SH-SY5Y (cell line): ENCODE data around the gene LYSMD4.

Source experiments
- GATA2 ChIP-seq: IDR thresholded peaks from 2 replicates; pipeline ENCODE4 v1.6.1; 2011; ENCODE audit warnings: mild to moderate bottlenecking, low read depth, low read length
- GATA3 ChIP-seq: IDR thresholded peaks from 2 replicates; pipeline ENCODE4 v1.6.1; 2011; ENCODE audit warnings: low read depth, mild to moderate bottlenecking, low read length, moderate library complexity

LYSMD4 gene

DNA sequence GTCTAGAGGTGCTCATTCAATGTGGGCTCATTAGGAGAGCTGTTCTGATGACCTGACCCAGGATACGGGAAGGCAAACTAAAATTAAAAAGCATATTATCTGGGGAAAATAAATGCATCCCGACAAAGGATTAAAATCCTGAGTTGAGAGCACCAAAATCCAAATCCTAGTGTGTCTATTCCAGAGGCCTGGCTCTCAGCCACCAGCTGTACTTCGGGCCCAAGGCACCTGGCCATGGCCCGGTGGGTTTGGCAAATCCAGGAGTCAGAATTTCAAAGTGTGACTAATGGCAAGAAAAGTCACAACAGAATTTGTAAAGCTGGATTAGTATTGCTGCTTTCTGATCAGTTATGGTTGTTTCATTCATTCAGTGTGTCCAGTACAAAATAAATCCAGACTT lies 2.6 kb upstream of the LYSMD4 start:
- TF ChIP-seq GATA3: no peak
- no peak for TF ChIP-seq GATA2

DNA sequence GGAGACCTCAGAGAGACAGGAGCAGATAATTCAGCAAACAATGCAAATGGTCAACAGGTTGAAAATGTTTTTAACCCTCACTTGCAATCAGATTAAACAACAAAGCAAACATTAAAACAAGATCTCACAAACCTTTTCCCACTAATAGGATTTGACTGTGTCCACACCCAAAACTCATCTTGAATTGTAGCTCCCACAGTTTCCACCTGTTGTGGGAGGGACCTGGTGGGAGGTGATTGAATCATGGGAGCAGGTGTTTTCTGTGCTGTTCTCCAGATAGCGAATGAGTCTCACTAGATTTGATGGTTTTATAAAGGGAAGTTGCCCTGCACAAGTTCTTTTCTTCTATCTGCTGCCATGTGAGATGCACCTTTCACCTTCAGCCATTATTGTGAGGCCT lies 1.3 kb upstream of the LYSMD4 start:
- TF ChIP-seq GATA3 (no peak), GATA2 (no peak)

DNA sequence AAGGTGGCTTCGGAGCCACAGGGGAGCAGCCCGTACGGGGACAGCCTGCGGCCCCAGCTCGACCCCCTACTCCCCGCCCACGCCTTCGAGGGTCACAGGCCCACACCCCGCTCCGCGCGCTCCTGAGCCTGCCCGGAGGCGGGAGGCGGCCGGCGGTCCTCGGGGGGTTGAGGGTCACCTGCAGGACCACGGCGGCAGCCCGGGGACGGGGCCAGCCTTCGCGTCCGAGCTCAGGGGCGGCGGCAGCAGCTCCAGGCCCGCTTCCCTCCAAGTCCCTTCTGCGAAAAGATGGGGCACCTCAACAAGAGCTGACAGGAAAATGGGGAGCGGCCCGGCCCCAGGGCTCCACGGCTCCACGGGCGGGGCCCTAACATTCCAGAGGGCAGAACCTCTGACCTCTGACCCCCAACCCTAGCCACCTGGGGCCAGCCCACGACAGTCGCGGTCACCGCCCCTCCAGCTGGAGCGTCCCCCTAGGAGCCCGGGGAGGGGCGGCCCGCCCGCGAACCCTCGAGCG lies 428 bp downstream of the LYSMD4 start:
- TF ChIP-seq GATA2 (no peak), GATA3 (no peak)

DNA sequence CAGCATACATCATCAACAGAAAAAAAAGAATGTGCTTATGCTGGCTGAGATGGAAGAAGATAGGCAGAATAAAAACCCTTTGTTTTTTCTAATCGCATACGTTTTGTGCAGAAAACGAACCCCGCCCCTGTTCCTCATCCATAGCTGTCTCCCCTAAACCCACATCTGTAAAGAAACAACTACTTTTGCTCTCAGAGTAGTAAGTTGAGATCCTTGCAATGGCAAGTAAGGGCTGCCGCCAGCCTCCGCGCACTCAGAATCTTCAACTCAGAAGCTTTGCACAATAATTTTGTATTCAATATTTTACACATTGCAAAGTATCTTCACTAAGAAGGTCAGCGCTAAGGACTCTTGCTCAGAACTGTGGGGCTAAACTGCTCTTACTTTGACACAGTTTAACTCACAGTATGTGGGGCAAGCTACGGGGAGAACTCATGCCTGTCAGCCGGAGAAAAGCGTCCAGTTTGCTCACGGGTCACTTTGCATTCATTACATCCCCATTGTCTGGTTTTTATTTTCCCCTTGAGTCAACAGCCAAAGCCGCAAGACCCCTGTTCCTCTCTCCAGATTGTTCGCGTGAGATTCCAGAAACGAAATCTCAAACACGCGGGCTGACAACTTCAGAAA lies 1.0 kb downstream of the LYSMD4 start:
- TF ChIP-seq GATA3 (no peak), GATA2 (no peak)

DNA sequence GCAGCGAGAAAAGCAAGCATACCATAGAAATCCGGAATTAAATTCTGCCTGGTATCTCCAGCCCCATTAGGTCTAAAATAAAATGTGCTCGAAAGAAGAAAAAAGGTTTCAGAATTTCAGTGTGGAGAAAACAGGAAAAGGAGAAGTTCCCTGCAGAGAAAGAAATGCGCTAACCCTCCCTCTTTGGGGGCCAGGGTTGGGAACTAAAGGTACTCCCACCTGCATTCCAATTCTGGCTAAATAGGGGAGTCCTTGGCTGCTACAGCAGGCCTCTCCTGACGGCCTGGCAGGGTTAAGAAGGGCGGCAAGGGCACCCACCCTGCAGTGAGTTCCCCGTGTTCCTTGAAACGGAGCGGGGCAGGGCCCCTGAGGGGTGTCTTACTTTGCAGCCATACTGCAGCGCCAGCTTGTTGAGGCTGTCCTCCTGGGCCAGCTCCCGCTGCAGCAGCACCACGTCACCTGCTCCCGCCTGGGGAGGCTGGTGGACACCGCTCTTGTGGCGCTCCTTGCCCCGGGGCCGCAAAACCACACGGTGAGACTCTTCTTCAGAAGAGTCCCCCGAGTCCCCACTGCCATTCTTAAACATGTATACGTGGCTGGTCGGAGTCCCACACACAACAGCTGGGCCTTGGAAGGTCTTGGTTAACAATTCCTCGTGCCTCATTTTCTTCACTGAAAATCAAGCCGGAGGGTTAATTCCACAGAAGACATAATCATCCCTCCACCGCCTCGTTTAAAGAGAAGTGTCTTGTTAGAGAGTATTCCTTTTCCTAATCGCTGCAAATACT lies 1.7 kb downstream of the LYSMD4 start:
- TF ChIP-seq GATA3: no peak
- no peak for TF ChIP-seq GATA2

DNA sequence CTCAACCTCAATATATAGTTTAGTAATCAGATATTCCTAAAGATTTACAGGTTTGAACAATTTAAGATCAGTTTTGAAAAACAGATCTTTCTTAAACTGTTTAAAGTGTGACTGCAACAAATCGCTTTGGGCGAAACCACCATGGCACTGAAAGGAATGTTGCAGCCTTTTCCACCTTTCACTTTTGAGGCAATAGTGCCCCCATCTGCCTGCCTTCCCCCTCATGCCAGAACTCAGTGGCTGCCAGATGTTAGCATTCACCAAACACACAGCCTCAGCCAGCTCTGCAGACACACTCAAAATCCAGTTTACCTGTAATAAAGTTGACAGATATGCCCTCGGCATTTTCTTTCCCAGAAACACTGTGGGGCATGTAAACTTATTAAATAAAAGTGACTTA lies 3.3 kb downstream of the LYSMD4 start:
- TF ChIP-seq GATA2 (no peak), GATA3 (no peak)

DNA sequence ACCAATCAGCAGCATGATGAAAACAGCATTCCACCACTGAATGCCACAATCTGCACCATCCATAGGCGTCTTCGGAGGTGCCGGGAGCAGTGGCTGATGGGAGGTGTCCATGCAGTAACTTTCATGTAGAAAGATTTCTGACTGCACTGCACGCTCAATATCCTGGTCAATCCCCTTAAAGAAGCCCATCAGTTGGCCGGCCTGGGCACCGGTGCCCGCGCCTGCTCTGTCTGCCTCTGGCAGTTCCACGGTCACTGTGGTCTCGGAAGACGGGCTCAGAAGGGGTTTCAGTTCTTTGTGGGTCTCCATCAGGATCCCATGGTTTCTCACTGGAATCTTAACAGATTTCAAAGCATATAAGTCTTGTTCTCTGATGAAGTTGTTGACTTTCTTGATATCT lies 3.9 kb downstream of the LYSMD4 start:
- no peak for TF ChIP-seq GATA2
- no peak for TF ChIP-seq GATA3

DNA sequence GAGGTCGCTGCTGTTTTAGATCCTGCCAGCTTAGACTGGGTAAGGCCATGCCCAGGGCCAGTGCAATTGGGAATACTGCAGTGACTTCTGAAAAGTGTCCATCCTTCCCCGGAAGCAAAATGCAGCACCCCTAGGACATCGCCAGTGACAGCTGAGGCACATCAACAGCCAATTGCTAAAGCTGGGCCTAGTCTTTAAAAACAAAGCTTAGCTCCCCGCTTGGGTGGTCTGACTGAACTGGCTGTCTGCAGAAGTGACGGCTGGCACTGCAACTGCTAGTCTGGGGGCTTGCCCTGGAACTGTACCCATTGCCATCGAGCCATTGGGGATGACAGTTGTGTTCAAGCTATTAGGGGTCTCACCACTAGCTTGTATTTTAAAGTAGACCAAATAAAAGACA lies 4.3 kb downstream of the LYSMD4 start:
- TF ChIP-seq GATA2: no peak
- no peak for TF ChIP-seq GATA3

DNA sequence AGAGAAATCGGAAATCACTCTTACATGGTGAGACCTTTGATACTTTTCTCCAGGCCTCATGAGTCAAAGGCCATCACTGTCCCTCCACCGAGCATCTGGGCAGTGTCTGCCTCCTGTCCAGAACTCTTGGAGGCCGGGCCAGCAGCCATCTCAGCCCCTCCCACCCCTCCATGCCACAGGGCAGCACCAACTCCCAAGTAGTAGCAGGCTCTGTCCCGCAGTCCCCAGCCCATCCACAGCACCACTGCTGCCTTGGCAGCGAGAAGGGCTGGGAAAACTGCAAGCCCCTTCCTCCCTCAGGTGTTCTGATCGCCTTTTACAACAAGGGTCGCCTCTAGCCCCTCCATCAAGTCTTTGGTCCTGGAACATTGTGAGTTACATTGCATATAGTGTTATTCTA lies 5.5 kb downstream of the LYSMD4 start:
- no peak for TF ChIP-seq GATA3

DNA sequence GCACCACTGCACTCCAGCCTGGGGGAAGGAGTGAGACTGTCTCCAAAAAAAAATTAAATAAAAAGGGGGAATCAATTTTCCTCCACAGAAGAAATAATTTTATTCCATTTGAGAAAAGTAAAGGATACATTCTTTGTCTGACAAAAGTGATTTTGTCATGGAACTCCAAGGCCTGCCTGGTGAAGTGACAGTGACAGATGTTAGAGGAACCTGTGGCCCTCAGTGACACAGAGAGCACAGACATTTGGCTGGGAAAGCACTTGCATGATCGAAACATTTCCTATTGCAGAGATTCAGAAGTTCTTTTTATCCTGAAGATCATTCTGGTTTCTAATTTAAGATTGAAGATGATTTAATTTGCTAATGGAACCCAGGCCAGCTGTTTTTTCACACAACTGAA lies 5.9 kb downstream of the LYSMD4 start:
- TF ChIP-seq GATA3 (no peak), GATA2 (no peak)

DNA sequence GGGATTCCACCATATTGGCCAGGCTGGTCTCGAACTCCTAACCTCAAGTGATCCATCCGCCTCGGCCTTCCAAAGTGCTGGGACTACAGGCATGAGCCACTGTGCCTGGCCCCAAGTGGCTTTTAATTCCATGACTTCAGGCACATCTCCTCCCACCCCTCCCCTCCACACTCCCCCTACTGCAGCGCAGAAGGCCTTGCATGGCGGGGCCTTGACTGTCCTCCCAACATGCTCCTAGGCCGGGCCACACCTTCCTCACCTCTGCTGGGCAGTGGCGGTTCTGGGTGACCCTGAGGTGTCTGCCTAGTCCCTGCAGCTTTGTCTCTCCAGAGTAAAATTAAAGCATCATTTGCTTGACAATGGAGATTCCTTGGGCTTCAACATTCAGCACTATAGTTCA lies 6.9 kb downstream of the LYSMD4 start:
- TF ChIP-seq GATA3 (no peak), GATA2 (no peak)

DNA sequence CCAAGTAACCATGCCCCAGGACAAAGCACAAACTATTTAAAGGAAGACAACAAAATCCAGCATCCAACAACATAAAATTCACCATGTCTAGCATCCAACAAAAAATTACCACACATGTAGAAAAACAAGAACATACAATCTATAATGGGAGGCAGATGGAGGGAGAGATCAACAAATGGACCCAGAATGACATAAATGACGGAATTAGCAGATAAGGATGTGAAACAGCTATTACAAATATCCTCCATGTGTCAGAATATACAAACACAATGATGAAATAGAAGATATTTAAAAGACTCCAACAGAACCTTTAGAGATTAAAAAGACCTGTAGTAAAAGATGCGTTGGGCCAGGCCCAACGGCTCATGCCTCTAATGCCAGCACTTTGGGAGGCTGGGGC lies 10.8 kb downstream of the LYSMD4 start:
- TF ChIP-seq GATA2 (no peak), GATA3 (no peak)

DNA sequence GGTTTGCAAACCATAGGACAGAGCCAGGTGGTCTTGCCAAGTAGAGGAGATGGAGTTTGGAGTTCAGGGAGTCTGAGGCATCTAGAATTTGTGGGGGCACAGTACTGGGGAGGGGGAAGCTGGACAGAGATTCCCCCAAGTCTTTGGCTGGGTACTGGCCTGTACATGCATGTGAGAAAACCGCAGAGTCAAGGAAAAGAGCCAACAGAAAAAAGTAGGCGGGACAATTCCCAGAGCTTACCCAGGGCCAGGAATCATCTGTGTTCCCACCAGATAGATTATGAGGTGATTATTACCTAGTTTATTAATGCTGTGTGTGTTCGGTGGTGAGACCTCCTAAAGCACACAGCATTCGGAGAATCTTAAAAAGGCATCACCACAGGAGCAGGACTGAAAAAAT lies 11.3 kb downstream of the LYSMD4 start:
- no peak for TF ChIP-seq GATA2

DNA sequence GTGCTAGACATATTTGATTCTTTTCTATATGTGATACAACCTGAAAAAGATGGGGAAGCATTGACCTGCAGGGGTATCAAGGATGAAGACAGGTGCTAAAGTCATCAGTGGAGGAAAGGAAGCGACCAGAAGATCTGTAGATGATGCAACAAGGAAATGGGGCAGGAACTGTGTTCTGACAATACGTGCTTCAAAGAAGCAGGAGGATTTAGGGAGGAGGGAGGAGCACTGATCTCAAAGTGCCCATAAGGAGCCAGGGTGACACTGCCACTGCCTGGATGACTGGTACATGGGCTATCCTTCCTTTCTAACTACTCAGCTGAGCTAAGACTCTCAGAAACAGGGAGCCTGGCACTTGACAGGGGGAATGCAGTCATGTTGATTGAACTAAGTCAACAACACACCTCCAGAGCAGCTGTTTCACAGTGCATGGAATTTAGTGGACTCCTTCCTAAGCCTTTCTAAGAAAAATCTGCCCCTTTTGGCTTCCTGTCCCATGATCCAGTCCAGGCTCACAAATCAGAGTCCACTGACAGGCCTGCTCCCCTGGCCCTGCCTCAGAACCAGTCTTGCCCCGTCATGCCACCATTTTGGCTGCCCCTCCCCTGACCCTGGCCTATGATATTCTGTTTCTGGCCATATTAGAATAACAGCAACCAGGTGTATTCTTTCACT lies 12.0 kb downstream of the LYSMD4 start:
- no peak for TF ChIP-seq GATA2
- no peak for TF ChIP-seq GATA3

DNA sequence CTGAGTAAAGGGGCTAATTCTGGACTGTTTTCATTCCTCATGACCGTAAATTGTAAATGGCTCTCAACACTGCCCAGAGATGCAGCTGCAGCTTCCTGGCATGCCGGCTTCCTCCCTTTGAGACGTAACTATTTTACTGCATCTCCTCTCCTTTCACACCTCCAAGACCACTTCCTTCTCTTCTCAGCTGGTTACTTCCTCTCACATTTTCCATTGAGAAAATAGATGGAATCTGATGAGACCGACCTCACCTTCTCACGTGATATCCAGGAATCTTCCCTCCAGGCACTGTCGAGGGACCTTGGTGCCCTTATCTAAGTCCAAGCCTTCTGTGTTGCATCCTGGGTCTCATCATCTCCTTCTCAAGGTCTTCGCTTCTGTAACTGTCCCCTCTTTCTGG lies 12.7 kb downstream of the LYSMD4 start:
- no peak for TF ChIP-seq GATA3
- no peak for TF ChIP-seq GATA2

DNA sequence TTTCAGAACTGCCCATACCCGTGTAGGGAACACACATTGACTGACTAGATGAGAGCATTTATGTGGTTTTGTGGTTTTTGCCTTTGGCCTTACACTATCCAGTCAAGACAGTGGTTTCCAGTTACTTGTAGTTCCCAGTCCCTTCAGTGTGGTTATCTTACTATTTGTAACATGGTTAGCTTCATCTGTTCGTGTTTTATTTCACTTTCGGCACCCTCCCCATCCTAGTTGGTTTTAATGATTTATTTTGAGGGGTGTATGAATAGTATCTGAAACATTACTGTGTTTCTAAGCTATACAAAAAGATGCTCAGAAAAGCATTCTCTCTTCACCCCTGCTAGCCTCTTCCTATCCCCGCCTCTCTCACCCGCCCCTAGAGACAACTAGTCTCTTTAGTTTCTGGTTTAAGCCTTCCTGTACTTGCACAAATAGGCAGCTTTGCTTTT lies 14.1 kb downstream of the LYSMD4 start:
- no peak for TF ChIP-seq GATA2
